ENCODE measurements around the gene OR2F2. TPM values are rescaled to one million over a fixed set of nuclear protein-coding genes. Genes with fewer than 3 reads are reported as not detected.

OR2F2 gene
- total and polyA plus RNA-seq, 3 donors from 2014 or later: 0.30 to 3.5 (median 1.2) TPM

- TF ChIP-seq, protein P1, sequence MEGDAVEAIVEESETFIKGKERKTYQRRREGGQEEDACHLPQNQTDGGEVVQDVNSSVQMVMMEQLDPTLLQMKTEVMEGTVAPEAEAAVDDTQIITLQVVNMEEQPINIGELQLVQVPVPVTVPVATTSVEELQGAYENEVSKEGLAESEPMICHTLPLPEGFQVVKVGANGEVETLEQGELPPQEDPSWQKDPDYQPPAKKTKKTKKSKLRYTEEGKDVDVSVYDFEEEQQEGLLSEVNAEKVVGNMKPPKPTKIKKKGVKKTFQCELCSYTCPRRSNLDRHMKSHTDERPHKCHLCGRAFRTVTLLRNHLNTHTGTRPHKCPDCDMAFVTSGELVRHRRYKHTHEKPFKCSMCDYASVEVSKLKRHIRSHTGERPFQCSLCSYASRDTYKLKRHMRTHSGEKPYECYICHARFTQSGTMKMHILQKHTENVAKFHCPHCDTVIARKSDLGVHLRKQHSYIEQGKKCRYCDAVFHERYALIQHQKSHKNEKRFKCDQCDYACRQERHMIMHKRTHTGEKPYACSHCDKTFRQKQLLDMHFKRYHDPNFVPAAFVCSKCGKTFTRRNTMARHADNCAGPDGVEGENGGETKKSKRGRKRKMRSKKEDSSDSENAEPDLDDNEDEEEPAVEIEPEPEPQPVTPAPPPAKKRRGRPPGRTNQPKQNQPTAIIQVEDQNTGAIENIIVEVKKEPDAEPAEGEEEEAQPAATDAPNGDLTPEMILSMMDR (IDR thresholded peaks at IDR 0.05): no peak
- no peak for TF ChIP-seq POLR2A (IDR thresholded peaks at IDR 0.05)
- H3K9me3 ChIP-seq: no peaks in the 10 kb centered on the region
- no peaks in the 10 kb centered on the region for H3K4me1 ChIP-seq
- no peaks in the 10 kb centered on the region for H3K36me3 ChIP-seq (ENCODE audit: low read depth, missing control alignments)
- no peak overlapping the region for H3K4me3 ChIP-seq
- 98 to 100% methylated on average over 1 of the region's 1 CpG for WGBS, 2 donors
- intact Hi-C loops (cut with DNase I; ENCODE audit: low total_unique reads): no loop called here
- no peaks in the 10 kb centered on the region for H3K27me3 ChIP-seq
- DNase-seq: no peak
- H3K27ac ChIP-seq: no peak overlapping the region
Measured at GRCh38 chr7:143929224-143929920, 5.7 kb upstream of the OR2F2 start.

DNA sequence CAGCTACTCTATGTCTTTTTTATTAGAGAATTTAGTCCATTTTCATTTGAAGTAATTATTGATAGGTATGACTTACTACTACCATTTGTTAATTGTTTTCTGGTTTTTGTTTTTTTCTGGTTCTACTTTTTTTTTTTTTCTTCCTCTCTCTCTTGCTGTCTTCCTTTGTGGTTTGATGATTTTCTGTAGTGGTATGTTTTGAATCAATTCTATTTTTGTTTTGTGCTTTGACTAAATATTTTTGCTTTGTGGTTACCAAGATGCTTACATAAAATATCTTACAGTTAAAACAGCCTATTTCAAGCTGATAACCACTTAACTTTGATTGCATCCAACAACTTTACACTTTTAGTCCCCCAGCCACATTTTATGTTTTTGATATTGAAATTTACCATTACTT lies 3.3 kb upstream of the OR2F2 start:
- H3K4me1 ChIP-seq: no peaks in the 10 kb centered on the region
- H3K27me3 ChIP-seq: no peaks in the 10 kb centered on the region
- no peak overlapping the region for H3K4me3 ChIP-seq
- no peaks in the 10 kb centered on the region for H3K36me3 ChIP-seq (ENCODE audit: low read depth, missing control alignments)
- TF ChIP-seq POLR2A (IDR thresholded peaks at IDR 0.05): no peak
- TF ChIP-seq, protein P1 (IDR thresholded peaks at IDR 0.05): no peak
- no peaks in the 10 kb centered on the region for H3K9me3 ChIP-seq
- intact Hi-C loops (cut with DNase I; ENCODE audit: low total_unique reads): no loop called here
- DNase-seq: no peak
- H3K27ac ChIP-seq: no peak overlapping the region

DNA sequence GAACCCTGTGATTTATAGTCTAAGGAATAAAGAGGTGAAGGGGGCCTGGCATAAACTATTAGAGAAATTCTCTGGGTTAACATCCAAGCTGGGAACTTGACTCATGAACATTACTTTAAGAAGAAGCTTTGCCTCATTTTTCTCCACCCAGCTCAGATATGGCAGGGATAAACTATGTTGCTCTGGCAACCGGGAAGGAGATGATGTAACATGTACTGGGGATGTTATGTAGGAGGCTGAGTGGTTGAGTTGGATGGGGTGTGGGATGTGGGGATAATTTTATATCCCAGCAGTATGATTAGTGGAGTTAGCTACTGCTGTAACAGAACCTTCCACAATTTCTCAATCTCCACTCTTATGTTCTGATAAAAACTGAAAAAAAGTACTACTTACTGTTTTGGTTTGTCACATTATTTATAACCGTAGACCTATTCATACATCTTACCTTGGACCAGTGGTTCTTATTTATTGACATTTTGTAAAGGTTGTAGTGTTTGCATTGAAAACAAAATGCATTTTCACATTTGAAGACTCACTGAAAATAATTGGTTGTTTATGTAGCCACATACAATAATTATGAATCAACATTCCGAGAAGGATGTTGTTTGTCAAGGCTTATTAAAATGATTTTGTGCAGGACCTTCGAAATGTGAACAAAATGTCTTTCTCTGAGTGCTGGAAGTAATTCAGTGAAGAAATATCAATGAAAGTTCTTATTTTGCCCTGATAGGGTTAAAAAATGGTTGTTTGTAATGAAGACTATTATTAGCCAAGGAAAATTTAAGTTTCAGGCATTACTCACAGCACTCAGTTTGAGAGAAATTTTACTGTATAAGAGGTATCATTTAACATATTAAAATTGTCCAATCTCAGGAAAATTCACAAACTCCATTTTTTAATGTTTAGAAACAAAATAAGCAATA lies 1.3 kb downstream of the OR2F2 start:
- TF ChIP-seq, protein P1 (IDR thresholded peaks at IDR 0.05): no peak
- no peak for TF ChIP-seq POLR2A (IDR thresholded peaks at IDR 0.05)
- no peaks in the 10 kb centered on the region for H3K36me3 ChIP-seq (ENCODE audit: low read depth, missing control alignments)
- no peaks in the 10 kb centered on the region for H3K9me3 ChIP-seq
- no peaks in the 10 kb centered on the region for H3K27me3 ChIP-seq
- 81 to 92% methylated on average over 4 of the region's 4 CpGs for WGBS, 2 donors
- no peaks in the 10 kb centered on the region for H3K4me1 ChIP-seq
- H3K27ac ChIP-seq: no peak overlapping the region
- intact Hi-C loops (cut with DNase I; ENCODE audit: low total_unique reads): no loop called here
- DNase-seq: no peak
- no peak overlapping the region for H3K4me3 ChIP-seq

- WGBS, 2 donors: 70 to 71% methylated on average over 5 of the region's 5 CpGs
- Histone ChIP-seq H3K36me3 (ENCODE audit: low read depth, missing control alignments) (no peaks in the 10 kb centered on the region), H3K27me3 (no peaks in the 10 kb centered on the region), H3K9me3 (no peaks in the 10 kb centered on the region), H3K4me3 (no peak overlapping the region), H3K27ac (no peak overlapping the region), H3K4me1 (no peaks in the 10 kb centered on the region)
- intact Hi-C loops (cut with DNase I; ENCODE audit: low total_unique reads): no loop called here
- no peak for TF ChIP-seq POLR2A (IDR thresholded peaks at IDR 0.05)
- TF ChIP-seq, protein P1 (IDR thresholded peaks at IDR 0.05): no peak
- DNase-seq: no peak
Measured at GRCh38 chr7:143938379-143939243, 3.6 kb downstream of the OR2F2 start.
